GM12874 (cell line): ENCODE results near the gene PDE9A.

Experiments
- CTCF ChIP-seq: IDR thresholded peaks from 2 replicates; pipeline ENCODE4 v1.5.1; 2011; ENCODE audit warnings: low read depth, mild to moderate bottlenecking, control low read depth, low read length, moderate library complexity; ENCODE audit not compliant: insufficient read depth

The PDE9A gene

GRCh38 chr21:42747746-42748351 is 94.4 kb downstream of the PDE9A start:
- TF ChIP-seq CTCF = no peak

- no peak for TF ChIP-seq CTCF
Measured at GRCh38 chr21:42748620-42749176, 95.3 kb downstream of the PDE9A start.

GRCh38 chr21:42750737-42751530 is 97.5 kb downstream of the PDE9A start:
- TF ChIP-seq CTCF = no peak

GRCh38 chr21:42751866-42752265 is 98.4 kb downstream of the PDE9A start:
- no peak for TF ChIP-seq CTCF

GRCh38 chr21:42753804-42754203 is 100.4 kb downstream of the PDE9A start:
- no peak for TF ChIP-seq CTCF

- no peak for TF ChIP-seq CTCF
Measured at GRCh38 chr21:42754270-42754933, 101.0 kb downstream of the PDE9A start.

GRCh38 chr21:42755031-42755665 is 101.7 kb downstream of the PDE9A start:
- TF ChIP-seq CTCF = no peak
